Stimulated activated CD4-positive, alpha-beta T cell treated with anti-CD3 and anti-CD28 coated beads, TNF-alpha, amount 100 ng/mL, for 24 hours (primary cell): ENCODE measurements around the gene MYCBPAP.

ENCODE experiments used
- DNase-seq, 3 experiments: peaks; one replicate each; pipeline ENCODE4 v3.0.0-alpha.2; 2020; ENCODE audit warnings: low read depth in 3 of 3

Gene MYCBPAP

DNA sequence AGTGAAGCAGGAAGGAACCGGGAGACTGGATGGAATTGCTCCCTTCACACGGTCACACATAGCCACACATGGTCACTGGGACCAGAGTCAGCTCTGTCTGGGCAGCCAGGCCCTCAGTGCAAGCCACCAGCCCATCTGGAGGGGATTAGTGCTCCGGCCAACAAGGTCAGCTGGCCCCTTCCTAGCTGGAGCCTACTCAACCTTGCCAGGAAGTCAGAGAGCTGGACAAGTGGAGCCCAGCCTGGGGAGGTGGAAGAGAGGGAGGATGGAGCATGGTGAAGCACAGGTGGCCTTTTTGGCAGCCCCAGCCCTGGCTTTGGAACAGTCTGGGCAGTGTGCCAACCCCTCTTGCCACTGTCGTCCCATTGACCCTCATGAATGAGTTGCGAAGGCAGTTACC, 48.6 kb downstream of the MYCBPAP start:
- no peak for DNase-seq

DNA sequence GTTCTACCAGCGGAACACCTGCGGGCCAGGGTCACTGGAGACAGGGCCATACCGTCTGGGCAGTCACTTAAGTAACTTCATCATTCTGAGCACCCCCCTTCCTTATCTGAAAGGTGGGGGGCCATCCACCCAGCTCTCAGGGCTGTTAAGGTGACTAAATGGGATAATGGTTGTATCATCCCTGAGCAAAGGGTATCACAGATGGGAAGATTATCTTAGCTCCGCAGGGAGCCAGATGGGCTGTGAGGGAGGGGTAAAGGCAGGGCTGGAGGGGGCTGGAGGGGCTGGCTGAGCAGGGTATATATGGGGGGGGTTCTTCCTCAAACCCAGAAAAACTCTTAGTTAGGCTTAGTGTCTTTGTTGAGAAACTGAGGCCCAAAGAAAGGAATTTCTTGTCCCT, 49.4 kb downstream of the MYCBPAP start:
- no peak for DNase-seq

DNA sequence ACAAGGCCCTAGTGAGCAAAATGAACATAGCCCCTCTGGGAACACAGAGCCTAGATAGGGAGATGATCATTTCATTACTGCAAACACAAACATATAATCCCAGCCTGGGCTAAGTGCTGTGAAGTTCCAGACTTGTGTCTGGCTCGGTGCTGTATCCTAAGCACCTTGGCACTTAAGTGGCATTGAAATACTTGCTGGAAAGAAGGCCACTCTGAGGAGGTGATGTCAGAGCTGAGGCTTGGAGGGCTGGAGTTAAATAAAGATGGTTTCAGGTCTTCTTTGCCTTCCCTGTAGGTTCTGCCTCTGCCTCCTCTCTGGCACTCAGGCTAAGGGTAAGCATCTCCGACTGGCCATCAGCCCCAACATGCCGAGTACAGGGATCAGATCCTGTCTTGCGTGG, 49.9 kb downstream of the MYCBPAP start:
- no peak for DNase-seq

DNA sequence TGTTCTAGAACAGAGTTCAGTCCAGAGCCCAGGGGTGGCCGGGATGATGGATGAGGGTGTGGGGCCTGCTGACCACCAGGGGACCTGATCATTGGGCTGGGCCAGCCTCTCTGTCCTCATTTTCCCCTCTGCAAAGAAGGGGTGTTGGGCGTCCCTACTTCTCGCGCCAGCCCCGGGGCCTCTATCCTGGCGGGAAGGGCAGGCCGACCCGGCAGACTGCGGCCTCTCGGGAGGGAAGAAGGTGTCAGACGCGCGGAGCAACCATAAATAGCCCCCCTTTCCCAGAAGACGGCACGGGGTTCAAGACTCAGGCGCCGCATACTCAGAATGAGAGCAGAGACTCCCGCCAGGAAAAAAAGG, 50.3 kb downstream of the MYCBPAP start:
- no peak for DNase-seq

- no peak for DNase-seq
Observed at GRCh38 chr17:50558941-50559614, 50.8 kb downstream of the MYCBPAP start.

DNA sequence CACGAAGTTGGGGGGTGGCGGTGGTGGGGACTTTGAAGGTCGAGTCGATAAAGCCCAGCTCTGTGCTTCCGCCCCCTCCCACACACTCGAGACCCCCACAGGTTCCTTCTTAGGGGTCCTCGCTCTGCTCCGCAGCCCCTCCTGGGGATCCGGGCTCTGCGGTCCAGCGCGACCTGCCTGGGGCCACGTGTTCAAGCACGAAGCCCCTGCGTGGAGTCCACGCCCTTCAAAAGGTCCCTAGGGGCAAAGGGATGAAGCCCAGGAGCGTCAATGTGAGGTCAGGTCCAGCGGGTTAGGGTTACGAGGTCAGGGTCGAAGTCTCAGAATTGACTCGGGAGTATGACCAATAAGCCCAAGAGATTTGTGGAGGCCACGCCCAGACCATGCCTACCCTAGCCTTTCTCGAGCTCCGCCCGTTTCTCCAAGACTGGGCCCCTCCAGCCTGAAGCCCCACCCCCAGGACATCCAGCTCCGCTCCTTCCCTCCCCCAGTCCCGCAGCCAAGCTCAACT, 51.5 kb downstream of the MYCBPAP start:
- DNase-seq, result peak in 1 of 3 experiments; percentile 38

DNA sequence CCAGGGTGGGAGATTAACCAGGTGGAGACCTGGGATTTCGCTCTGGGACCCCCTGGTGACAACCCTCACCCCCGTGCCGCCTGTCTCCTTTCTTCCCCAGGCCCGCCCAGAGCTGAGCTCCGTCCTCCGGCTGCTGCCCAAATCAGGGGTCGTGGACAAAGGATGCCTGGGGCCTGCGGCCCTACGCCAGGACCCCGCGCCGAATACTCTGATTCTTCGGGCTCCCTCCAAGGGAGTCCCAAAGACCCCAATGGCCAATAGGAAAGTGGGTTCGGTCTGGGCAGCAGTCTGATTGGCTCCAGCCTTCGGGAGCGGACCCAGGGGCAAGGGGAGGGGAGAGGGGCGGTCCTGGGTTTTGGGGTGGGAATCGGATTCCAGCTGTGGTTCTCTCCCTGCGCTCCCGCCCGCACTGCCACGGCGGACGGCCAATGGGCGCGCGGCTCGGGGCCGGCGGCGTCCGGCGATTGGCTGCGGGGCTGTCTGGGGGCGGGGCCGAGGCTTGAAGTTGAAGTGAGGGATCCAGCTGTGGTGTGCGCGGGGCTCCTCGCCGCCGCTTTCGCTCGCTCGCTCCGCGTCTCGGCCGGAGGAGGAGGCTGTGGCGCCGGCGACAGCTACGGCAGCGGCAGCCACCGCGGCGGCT, 52.1 kb downstream of the MYCBPAP start, which contains the start of gene CACNA1G:
CACNA1G (plus strand) TSS at position 531 of the 640 bp plus-strand sequence. CDS start 745 bp downstream, outside the sequence.
- DNase-seq, result peak; percentile 78 to 88 (median 78)

- no peak for DNase-seq
Observed at GRCh38 chr17:50560931-50561745, 52.9 kb downstream of the MYCBPAP start.

GRCh38 chr17:50561746-50562141, 53.5 kb downstream of the MYCBPAP start:
- DNase-seq, result no peak

GRCh38 chr17:50562242-50563091, 54.2 kb downstream of the MYCBPAP start:
- DNase-seq, result no peak

DNA sequence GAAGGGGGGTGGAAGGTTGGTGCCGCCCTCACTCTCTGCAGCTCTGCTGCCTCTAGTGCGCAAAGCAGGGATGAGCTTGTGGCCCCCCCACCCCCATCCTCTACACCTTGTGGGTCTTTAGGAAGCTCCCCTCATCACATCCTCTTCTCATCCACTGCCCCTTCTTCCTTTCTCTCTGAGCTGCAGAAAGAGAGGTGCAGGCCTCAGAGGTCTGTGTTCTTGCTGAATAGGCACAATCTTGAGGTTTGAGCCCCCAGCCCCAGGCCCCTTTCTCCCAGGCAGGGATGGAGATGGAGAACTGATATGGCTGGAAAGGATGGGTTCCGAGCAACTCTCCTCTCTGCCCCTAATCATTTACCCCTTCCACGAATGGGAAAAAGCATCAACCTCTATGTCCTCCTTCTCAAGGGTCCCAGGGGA, 54.9 kb downstream of the MYCBPAP start:
- no peak for DNase-seq

DNA sequence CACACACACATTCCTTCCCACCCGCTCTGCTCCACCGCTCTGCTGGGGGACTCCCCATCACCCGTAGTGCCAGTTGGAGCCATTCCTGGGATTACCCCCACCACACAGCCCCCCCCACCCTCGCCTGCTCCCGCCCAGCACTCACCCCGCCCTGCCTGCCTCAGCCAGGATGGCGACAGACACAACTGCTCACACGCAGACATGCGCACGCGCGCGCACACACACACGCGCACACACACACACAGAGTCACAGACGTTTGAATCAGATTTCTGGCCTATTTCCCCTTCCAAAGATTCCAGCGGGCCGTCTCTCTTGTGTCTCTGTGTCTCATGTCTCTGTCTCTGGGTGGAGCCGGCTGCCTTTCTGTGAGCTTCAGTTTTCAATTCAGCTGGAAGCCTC, 56.7 kb downstream of the MYCBPAP start:
- no peak for DNase-seq

DNA sequence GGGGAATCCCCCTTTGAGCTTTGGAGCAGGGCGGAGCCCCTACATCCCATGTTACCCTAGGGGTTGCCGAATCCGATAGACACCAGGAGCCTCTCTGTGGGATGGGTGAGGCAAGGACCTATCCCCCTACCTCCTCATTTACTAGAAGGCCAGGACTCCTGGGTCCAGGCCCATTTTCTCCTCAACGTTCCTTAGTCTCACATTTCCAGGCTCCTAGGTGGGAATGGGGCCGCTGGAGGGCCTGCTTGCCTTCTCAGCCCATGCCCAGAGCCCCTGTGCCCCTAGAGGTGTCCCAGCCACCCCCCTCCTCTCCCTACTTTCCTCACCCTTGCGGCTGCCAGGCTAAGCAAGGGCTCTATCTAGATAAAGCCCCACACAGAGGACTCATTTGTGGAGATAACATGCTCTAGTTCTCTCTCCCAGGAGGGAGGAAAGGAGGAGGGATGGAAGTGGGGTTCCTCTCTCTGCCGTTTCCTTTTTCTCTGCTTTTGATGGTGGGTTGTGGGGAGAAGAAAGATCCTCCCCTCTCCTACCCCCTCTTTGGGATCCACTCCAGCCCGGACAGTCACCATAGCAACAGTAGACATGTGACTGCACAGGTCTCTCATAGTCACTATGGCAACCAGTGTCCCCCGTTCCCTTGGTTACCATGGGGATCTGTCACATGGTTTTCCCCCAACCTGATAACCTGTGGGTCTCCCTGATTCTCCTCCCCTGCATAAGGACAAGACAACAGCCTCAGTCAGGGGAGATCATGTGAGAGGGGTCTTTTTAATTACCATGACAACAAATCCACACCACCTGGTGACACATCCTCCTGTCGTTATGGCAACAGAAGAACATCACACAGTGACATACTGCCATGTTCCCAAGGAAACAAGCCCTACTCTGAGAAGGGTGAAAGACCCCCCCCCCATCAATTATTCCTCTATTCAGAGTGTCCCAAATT, 57.4 kb downstream of the MYCBPAP start:
- DNase-seq, result no peak

GRCh38 chr17:50566886-50567285, 58.6 kb downstream of the MYCBPAP start:
- DNase-seq, result no peak

GRCh38 chr17:50568659-50569058, 60.4 kb downstream of the MYCBPAP start:
- no peak for DNase-seq

DNA sequence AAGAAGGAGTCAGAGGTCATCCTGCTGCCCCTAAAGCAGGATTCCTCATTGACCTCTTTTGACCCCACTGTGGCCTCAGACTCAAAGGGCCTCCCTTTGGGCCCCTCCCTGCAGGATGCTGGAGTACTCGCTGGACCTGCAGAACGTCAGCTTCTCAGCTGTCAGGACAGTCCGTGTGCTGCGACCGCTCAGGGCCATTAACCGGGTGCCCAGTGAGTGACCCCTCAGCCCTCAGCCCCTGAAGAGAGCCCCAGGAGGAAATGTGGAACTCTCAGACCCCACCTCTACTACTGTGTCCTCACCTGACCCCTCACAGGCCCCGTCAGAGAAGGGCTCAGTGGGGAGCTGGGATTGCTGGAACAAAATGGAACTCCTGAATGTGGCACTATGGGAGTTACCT, 61.4 kb downstream of the MYCBPAP start:
- DNase-seq, result no peak

- no peak for DNase-seq
Observed at GRCh38 chr17:50570032-50570431, 61.8 kb downstream of the MYCBPAP start.

DNA sequence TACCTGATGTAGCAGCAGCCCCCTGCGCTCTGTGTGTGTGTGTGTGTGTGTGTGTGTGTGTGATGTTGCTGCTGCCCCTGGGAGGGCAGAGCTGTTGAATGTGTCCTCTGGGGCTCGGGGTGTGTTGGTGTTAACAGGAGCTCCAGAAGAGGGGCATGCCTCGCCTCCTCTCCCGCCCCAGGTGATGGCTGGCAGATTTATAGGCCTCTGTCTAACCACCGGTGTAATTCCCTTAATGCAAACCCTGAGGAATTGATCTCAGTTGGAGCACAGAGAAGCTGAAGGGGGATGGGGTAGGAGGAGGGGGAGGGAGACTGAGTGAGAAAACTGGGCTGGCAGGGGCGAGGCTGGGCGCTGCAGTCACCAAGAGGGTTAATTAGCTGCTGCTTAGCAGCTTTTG, 62.3 kb downstream of the MYCBPAP start:
- DNase-seq, result no peak

- no peak for DNase-seq
Observed at GRCh38 chr17:50571681-50572080, 63.4 kb downstream of the MYCBPAP start.

GRCh38 chr17:50572541-50572940, 64.3 kb downstream of the MYCBPAP start:
- DNase-seq, result no peak
